Measurements from ENCODE around the gene CAMSAP2.

The CAMSAP2 gene

DNA sequence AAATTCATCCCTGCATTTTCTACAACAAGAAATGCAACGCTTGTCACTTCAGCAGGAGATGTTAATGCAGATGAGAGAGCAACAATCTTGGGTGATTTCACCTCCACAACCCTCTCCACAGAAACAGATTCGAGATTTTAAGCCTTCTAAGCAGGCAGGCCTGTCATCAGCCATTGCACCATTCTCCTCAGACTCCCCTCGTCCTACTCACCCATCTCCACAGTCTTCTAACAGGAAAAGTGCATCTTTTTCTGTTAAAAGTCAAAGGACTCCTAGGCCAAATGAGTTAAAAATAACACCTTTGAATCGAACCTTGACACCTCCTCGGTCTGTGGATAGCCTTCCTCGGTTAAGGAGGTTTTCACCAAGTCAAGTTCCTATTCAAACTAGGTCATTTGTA, 110.7 kb downstream of the CAMSAP2 start:
- Histone ChIP-seq H3K9ac (ENCODE audit: low read depth, low read length, poor library complexity, severe bottlenecking) (no peak overlapping the region), H3K79me2 (ENCODE audit: insufficient read depth, low read length) (no peaks in the 10 kb centered on the region), H2AFZ (ENCODE audit: low read length) (no peak overlapping the region), H3K36me3 (ENCODE audit: insufficient read depth, low read length) (no peaks in the 10 kb centered on the region), H3K4me2 (ENCODE audit: low read depth, low read length, poor library complexity, severe bottlenecking) (no peak overlapping the region), H3K9me2 (replicated peaks; ENCODE audit: low read depth, low read length) (no peaks in the 10 kb centered on the region), H3K27me3 (ENCODE audit: insufficient read depth, low read length, poor library complexity, severe bottlenecking) (no peaks in the 10 kb centered on the region), H3K9me3 (ENCODE audit: insufficient read depth, low read depth, low read length) (no peaks in the 10 kb centered on the region), H3K4me1 (ENCODE audit: insufficient read depth, low read length, poor library complexity, severe bottlenecking) (peaks cover 22% of the 10 kb centered on the region), H3K4me3 (ENCODE audit: low read length, poor library complexity, severe bottlenecking) (no peak overlapping the region), H3F3A (ENCODE audit: low read depth) (no peaks in the 10 kb centered on the region), H4K20me1 (ENCODE audit: insufficient read depth, low read length, poor library complexity, severe bottlenecking) (no peaks in the 10 kb centered on the region)
- TF ChIP-seq CTCF (conservative IDR thresholded peaks at IDR 0.05; ENCODE audit: low read length) (no peak), EZH2phosphoT487 (IDR thresholded peaks at IDR 0.05; ENCODE audit: borderline replicate concordance) (no peak)

DNA sequence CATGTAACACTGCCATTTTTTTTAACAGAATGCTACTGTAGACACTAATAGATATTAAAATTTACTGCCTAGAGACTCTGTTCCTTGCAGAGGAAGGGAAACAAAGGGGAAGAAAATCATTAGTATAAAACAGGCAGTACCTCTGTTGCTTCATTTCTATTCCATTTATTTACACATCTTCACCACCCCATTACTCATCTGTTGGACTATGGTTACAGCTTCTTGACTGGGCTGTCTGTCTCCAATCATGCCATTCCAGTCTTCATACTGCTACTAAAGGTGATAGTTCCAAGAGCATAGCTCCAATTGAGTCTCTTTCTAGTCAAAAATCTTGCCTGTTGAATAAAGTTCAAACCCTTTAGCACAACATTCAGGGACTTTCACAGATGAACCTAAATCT, 111.9 kb downstream of the CAMSAP2 start:
- Histone ChIP-seq H3K9me3 (ENCODE audit: insufficient read depth, low read depth, low read length) (no peaks in the 10 kb centered on the region), H3K9me2 (replicated peaks; ENCODE audit: low read depth, low read length) (no peaks in the 10 kb centered on the region), H4K20me1 (ENCODE audit: insufficient read depth, low read length, poor library complexity, severe bottlenecking) (no peaks in the 10 kb centered on the region), H3K27me3 (ENCODE audit: insufficient read depth, low read length, poor library complexity, severe bottlenecking) (no peaks in the 10 kb centered on the region), H3K4me3 (ENCODE audit: low read length, poor library complexity, severe bottlenecking) (no peak overlapping the region), H3K79me2 (ENCODE audit: insufficient read depth, low read length) (no peaks in the 10 kb centered on the region), H3K36me3 (ENCODE audit: insufficient read depth, low read length) (no peaks in the 10 kb centered on the region), H3F3A (ENCODE audit: low read depth) (no peaks in the 10 kb centered on the region), H2AFZ (ENCODE audit: low read length) (no peak overlapping the region), H3K4me1 (ENCODE audit: insufficient read depth, low read length, poor library complexity, severe bottlenecking) (peaks cover 22% of the 10 kb centered on the region), H3K4me2 (ENCODE audit: low read depth, low read length, poor library complexity, severe bottlenecking) (no peak overlapping the region), H3K9ac (ENCODE audit: low read depth, low read length, poor library complexity, severe bottlenecking) (no peak overlapping the region)
- no peak for TF ChIP-seq EZH2phosphoT487 (IDR thresholded peaks at IDR 0.05; ENCODE audit: borderline replicate concordance)
- TF ChIP-seq CTCF (conservative IDR thresholded peaks at IDR 0.05; ENCODE audit: low read length): no peak

GRCh38 chr1:200856716-200857357, 118.1 kb downstream of the CAMSAP2 start:
- H3K27me3 ChIP-seq (ENCODE audit: insufficient read depth, low read length, poor library complexity, severe bottlenecking): no peaks in the 10 kb centered on the region
- no peaks in the 10 kb centered on the region for H3K9me3 ChIP-seq (ENCODE audit: insufficient read depth, low read depth, low read length)
- peak overlapping the region; percentile 35 for H3K4me3 ChIP-seq (ENCODE audit: low read length, poor library complexity, severe bottlenecking)
- no peaks in the 10 kb centered on the region; the same call in 1 of the 2 replicates for H3F3A ChIP-seq (ENCODE audit: low read depth)
- H3K9ac ChIP-seq (ENCODE audit: low read depth, low read length, poor library complexity, severe bottlenecking): peak overlapping the region; percentile 44
- H3K36me3 ChIP-seq (ENCODE audit: insufficient read depth, low read length): no peaks in the 10 kb centered on the region
- H4K20me1 ChIP-seq (ENCODE audit: insufficient read depth, low read length, poor library complexity, severe bottlenecking): no peaks in the 10 kb centered on the region
- H3K4me1 ChIP-seq (ENCODE audit: insufficient read depth, low read length, poor library complexity, severe bottlenecking): peaks cover 63% of the 10 kb centered on the region
- TF ChIP-seq CTCF (conservative IDR thresholded peaks at IDR 0.05; ENCODE audit: low read length) (no peak), EZH2phosphoT487 (IDR thresholded peaks at IDR 0.05; ENCODE audit: borderline replicate concordance) (no peak)
- peak overlapping the region; percentile 31; the same call in 1 of the 2 replicates for H2AFZ ChIP-seq (ENCODE audit: low read length)
- no peaks in the 10 kb centered on the region for H3K9me2 ChIP-seq (replicated peaks; ENCODE audit: low read depth, low read length)
- no peaks in the 10 kb centered on the region for H3K79me2 ChIP-seq (ENCODE audit: insufficient read depth, low read length)
- H3K4me2 ChIP-seq (ENCODE audit: low read depth, low read length, poor library complexity, severe bottlenecking): peak overlapping the region; percentile 59

Measured in Loucy (cell line).